GM12801 (cell line): Measurements from ENCODE around the gene ALDH18A1.

ENCODE experiments used
- TF ChIP-seq, protein P1 (sequence below): IDR thresholded peaks from one replicate; pipeline ENCODE4 v1.5.1; 2011; ENCODE audit warnings: control low read depth; ENCODE audit not compliant: insufficient read length; ENCODE audit errors: extremely low read depth

The ALDH18A1 gene

DNA sequence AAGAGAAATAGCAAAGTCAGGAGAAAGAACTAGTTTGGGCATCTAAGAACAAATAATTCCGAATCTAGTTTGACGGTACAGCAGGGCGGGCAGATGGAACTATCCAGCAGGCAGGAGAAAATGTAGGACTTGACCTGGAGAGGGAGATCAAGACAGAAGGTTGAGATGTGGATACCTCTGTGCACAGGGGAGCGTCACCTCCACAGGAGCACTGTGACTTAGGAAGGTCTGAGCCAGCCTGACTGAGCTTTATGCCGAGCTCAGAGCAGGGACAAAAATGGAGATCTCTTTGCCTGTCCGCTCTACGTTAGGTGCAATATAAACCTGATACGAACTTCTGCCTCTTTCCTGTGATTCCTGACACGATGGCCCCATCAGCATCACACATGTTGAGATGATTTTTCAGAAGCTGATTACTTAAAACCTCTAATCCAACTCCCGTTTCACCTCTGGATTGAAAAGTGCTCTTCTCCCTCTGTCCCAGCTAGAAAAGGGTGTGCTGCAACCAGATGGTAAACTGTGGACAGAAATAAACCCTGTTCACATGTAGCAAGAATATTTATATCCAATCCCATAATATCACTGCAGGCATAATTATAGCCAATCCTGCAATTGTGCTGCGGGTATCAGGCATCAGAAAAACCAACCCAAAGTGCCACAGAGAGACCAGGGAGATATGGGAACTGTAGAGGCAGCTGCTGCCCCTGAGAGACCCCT is 81.7 kb downstream of the ALDH18A1 start:
- TF ChIP-seq, protein P1, sequence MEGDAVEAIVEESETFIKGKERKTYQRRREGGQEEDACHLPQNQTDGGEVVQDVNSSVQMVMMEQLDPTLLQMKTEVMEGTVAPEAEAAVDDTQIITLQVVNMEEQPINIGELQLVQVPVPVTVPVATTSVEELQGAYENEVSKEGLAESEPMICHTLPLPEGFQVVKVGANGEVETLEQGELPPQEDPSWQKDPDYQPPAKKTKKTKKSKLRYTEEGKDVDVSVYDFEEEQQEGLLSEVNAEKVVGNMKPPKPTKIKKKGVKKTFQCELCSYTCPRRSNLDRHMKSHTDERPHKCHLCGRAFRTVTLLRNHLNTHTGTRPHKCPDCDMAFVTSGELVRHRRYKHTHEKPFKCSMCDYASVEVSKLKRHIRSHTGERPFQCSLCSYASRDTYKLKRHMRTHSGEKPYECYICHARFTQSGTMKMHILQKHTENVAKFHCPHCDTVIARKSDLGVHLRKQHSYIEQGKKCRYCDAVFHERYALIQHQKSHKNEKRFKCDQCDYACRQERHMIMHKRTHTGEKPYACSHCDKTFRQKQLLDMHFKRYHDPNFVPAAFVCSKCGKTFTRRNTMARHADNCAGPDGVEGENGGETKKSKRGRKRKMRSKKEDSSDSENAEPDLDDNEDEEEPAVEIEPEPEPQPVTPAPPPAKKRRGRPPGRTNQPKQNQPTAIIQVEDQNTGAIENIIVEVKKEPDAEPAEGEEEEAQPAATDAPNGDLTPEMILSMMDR = no peak

DNA sequence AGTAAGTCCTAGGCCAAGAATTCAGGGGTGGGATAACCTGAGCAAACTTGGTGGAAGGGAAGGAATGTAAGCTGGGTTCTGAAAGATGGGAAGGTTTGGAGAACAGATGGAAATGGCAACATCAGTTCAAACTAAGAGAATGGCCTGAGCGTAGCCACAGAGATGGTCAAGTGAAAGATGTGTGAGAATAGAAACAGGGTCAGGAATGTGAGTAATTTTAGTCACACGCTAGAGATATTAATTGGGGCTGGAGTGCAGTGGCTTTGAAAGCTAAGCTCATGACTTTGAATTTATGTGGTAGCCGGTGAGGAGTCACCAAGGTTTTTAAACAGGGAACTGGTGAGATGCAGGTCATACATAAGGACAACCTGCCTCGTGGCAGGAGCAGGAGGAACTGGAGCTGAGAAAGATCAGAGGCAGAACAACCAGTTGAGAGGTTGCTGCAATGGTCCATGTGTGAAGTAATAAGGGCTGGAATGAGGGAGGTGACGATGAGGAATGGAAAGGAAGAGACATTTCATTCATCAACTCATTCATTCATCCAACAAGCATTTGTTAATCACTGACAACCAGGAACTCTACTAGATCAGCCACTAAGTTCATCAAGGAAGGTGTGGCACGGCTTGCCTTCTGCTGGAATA is 82.4 kb downstream of the ALDH18A1 start:
- TF ChIP-seq, protein P1 = no peak

DNA sequence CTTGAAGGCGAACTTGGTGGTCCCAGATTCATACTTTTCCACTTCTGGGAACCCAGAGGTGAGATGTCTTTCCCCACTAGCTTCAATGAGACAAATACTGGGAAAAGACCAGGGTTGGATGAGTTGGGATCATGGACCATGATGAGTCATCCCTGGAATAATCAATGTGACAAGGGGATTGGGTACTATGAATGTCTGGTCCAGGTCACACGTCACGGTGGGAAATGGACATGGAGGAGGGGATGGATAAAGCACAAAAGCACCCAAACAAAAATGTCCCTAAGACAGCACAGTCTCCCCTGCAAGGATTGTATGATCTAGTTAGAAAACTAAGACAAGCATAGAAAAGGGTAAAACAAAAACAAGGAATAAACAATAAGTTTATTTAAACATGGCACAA is 83.0 kb downstream of the ALDH18A1 start:
- TF ChIP-seq, protein P1 = no peak

DNA sequence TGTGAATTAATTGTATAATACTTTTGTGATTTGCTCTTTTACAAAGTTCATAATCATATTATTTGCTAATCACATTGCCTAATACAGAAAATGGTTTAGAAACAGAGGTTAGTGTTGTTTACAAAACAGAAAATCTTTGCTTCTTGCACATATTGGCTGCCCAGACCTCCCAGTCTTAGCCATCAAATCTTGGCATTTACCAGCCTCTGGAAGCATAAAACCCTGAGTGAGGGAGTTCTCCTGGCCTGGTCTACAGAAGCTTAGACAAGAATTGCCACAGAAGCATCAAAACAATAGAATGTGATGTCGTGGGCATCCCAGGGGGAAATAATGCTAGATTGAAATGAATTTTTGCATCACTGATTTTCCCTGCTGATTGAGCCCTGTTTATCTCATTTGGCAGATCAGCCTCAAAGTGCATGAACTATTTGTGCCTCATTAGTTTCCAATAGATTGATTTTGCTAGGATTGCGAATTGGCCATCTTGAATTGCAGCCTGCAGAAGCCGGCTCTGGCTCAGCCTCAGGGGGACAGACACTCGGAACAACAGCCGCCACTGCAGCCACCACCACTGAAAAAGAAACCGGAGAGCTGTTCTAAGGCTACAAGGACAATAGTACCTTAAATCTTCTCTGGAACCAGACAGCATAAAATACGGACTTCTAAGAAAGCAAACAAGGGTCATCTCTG is 84.2 kb downstream of the ALDH18A1 start:
- TF ChIP-seq, protein P1 = no peak

DNA sequence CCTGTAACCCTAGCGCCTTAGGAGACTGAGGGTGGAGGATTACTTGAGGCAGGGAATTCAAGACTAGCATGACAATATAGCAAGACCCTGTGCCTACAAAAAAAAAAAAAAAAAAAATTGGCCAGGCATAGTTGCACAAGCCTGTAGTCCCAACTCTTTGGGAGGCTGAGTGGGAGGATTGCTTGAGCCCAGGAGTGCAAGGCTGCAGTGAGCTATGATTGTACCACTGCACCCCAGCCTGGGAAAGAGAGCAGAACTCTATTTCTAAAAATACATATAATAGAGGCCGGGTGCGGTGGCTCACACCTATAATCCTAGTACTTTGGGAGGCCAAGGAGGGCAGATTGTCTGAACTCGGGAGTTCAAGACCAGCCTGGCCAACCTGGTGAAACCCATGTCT is 85.1 kb downstream of the ALDH18A1 start:
- TF ChIP-seq, protein P1 = no peak

DNA sequence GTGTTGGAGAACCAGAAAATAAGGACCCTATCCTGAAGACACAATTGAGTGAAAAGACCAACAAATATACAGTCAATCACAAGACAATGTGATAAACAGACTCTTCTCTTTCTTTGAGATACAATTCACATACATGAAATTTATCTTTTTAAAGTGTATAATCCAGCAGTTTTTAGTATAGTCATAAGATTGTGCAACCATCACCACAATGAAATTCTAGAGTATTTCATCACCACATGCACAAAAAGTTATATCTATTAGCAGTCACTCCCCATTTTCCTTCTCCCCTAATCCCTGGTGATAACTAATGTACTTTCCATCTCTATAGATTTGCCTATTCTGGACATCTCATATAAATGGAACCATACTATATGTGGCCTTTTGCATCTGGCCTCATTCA is 87.1 kb downstream of the ALDH18A1 start:
- TF ChIP-seq, protein P1 = no peak

DNA sequence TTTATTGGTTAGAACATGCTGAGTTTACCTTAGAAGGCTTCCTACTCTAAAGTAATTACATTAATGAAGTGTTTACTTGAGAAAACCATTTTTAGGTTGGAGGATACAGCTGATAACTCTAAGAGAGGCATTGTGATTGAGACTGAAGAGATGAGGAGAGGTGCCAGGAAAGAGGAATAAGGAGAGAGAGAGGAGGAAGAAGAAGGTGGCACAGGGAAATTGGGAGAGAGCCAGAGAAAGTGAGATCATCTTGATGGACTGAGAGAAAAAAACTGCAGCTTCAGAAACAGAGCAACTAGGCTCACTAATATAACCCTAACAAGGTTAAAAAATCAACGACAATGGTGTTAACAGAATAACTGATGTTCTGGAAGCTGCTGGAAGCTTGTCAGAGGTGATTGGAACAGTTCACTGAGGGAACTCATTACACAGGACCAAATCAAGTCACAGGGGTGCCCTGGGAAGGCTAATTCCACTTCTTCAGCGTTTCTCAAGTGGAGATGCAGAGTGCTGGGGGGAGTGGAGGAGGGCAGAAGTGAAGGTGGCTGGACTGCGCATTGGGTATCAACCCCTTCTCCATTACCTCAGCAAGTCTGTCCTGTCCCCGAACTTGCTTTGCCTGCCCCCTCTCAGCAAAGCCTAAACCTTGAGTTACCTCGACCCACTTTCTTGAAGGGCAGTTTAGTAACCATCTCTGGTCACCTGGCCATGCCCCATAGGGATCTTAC is 88.4 kb downstream of the ALDH18A1 start:
- TF ChIP-seq, protein P1 = no peak
